ENCODE measurements around the gene OR51G1. TPM values are rescaled to one million over a fixed set of nuclear protein-coding genes. Genes with fewer than 3 reads are reported as not detected.

OR51G1 gene
- total RNA-seq, 1 experiment from 2014 or later, result not detected

GRCh38 chr11:4881860-4882500 is 42.2 kb downstream of the OR51G1 start, which contains the start of gene OR51T1:
Gene OR51T1 (plus strand): TSS chr11:4881900. CDS start chr11:4881900, 0 bp downstream.
- H3K4me3 ChIP-seq (replicated peaks in 1 of 2; ENCODE audit: low read depth in 1 of 2, low read length in 2 of 2), result no peak within 1 kb of the TSS
- no peak within 1 kb of the TSS for H3K27ac ChIP-seq (ENCODE audit: low read depth, low read length)
- H3K9me2 ChIP-seq (ENCODE audit: insufficient read depth), result no peaks in the 10 kb centered on the region
- no peaks in the 10 kb centered on the region for H3K4me1 ChIP-seq (ENCODE audit: control insufficient read depth in 1 of 2, insufficient read depth in 2 of 2, low read length in 2 of 2)
- TF ChIP-seq SRF (IDR thresholded peaks at IDR 0.05; ENCODE audit: low read depth) (no peak), POLR2AphosphoS5 (IDR thresholded peaks at IDR 0.05; ENCODE audit: low read depth, low read length) (no peak), REST (IDR thresholded peaks at IDR 0.05; ENCODE audit: low read depth) (no peak), EZH2 (IDR thresholded peaks at IDR 0.05) (no peak), YY1 (IDR thresholded peaks at IDR 0.05; ENCODE audit: extremely low read depth, insufficient replicate concordance, low read depth, low read length) (no peak), SIN3A (IDR thresholded peaks at IDR 0.05; ENCODE audit: low read depth) (no peak), CBX3 (IDR thresholded peaks at IDR 0.05; ENCODE audit: low read depth) (no peak), ZNF274 (IDR thresholded peaks at IDR 0.05; ENCODE audit: low read depth, low read length) (no peak), ATF3 (IDR thresholded peaks at IDR 0.05) (no peak), ELF1 (IDR thresholded peaks at IDR 0.05; ENCODE audit: borderline replicate concordance, low read depth) (no peak), POLR2A (IDR thresholded peaks at IDR 0.05; ENCODE audit: borderline replicate concordance, extremely low read depth, insufficient read depth, insufficient read length) (no peak), CEBPB (IDR thresholded peaks at IDR 0.05; ENCODE audit: low read depth) (no peak), EGR1 (IDR thresholded peaks at IDR 0.05; ENCODE audit: low read depth) (no peak), EZH2phosphoT487 (IDR thresholded peaks at IDR 0.05; ENCODE audit: borderline replicate concordance) (no peak), CTCF (IDR thresholded peaks at IDR 0.05 in 2 of 3, conservative IDR thresholded peaks at IDR 0.05 in 1 of 3; ENCODE audit: borderline replicate concordance in 1 of 3, insufficient read depth in 1 of 3, low read depth in 2 of 3, low read length in 2 of 3) (no peak)
- TF ChIP-seq, protein P1, sequence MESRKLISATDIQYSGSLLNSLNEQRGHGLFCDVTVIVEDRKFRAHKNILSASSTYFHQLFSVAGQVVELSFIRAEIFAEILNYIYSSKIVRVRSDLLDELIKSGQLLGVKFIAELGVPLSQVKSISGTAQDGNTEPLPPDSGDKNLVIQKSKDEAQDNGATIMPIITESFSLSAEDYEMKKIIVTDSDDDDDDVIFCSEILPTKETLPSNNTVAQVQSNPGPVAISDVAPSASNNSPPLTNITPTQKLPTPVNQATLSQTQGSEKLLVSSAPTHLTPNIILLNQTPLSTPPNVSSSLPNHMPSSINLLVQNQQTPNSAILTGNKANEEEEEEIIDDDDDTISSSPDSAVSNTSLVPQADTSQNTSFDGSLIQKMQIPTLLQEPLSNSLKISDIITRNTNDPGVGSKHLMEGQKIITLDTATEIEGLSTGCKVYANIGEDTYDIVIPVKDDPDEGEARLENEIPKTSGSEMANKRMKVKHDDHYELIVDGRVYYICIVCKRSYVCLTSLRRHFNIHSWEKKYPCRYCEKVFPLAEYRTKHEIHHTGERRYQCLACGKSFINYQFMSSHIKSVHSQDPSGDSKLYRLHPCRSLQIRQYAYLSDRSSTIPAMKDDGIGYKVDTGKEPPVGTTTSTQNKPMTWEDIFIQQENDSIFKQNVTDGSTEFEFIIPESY (IDR thresholded peaks at IDR 0.05; ENCODE audit: extremely low read depth, insufficient replicate concordance, low read length), result no peak
- TF ChIP-seq, protein P2, sequence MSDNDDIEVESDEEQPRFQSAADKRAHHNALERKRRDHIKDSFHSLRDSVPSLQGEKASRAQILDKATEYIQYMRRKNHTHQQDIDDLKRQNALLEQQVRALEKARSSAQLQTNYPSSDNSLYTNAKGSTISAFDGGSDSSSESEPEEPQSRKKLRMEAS (IDR thresholded peaks at IDR 0.05), result no peak
- ATAC-seq (no peak), DNase-seq (ENCODE audit: low read depth, low spot score) (no peak)
- H3K9me3 ChIP-seq (ENCODE audit: control insufficient read depth in 1 of 2, insufficient read depth in 1 of 2, low read depth in 1 of 2, low read length in 2 of 2), result no peaks in the 10 kb centered on the region
- H3K36me3 ChIP-seq (ENCODE audit: control insufficient read depth in 1 of 2, insufficient read depth in 2 of 2, low read length in 2 of 2), result no peaks in the 10 kb centered on the region
- ChIA-PET POLR2A (no interaction called here), RAD21 (ENCODE audit: low non-redundant PET in 1 of 2, low total read pairs in 2 of 2, uncharacterized antibody in 2 of 2, unreplicated experiment in 2 of 2) (no interaction called here), CTCF (no interaction called here)
- intact Hi-C loops (cut with micrococcal nuclease), result no loop called here
- no peaks in the 10 kb centered on the region for H3K79me2 ChIP-seq (ENCODE audit: insufficient read depth, low read length)
- H3K9ac ChIP-seq (ENCODE audit: low read length), result no peak within 1 kb of the TSS
- H2AFZ ChIP-seq (ENCODE audit: low read depth, low read length, poor library complexity, severe bottlenecking), result no peak within 1 kb of the TSS
- H4K20me1 ChIP-seq (ENCODE audit: insufficient read depth), result no peaks in the 10 kb centered on the region
- H3K4me2 ChIP-seq (ENCODE audit: low read length), result no peak within 1 kb of the TSS
- BruUV-seq (replicated peaks), result no TSS peak
- peaks cover 15% of the 10 kb centered on the region for H3K27me3 ChIP-seq (ENCODE audit: insufficient read depth, low read length)

All from HCT116 (cell line).